Bronchial epithelial cell (primary cell): ENCODE measurements around the gene EFCAB6. TPM values are rescaled to one million over a fixed set of nuclear protein-coding genes. Genes with fewer than 3 reads are reported as not detected.

Experiments used
- DNase-seq: peaks from one replicate; pipeline ENCODE4 v3.0.0-alpha.2; 2010; ENCODE audit warnings: low read depth
- FAIRE-seq: peaks from 2 replicates; lab custom pipeline; 2011; peaks lifted over from hg19 to GRCh38; lab: Jason Lieb, UNC
- H3K27me3 ChIP-seq: 2 replicates; pipeline ENCODE4 v1.5.1; 2011; ENCODE audit warnings: low read length; ENCODE audit not compliant: control insufficient read depth, insufficient read depth
- H3K36me3 ChIP-seq: 2 replicates; pipeline ENCODE4 v1.5.1; 2011; ENCODE audit warnings: low read length; ENCODE audit not compliant: control insufficient read depth, insufficient read depth
- H3K4me3 ChIP-seq: 2 replicates; pipeline ENCODE4 v1.5.1; 2011; ENCODE audit warnings: mild to moderate bottlenecking, low read depth, low read length, control low read depth
- total RNA-seq: library from RNA; depleted of rRNA; stranded (reverse); fragments of >200 nt; gene quantifications from 2 replicates; pipeline ENCODE4 v1.2.1, GENCODE V29; 2014
- TF ChIP-seq, protein P1 (sequence below): IDR thresholded peaks from 2 replicates; pipeline ENCODE4 v1.5.1; 2011; ENCODE audit warnings: mild to moderate bottlenecking, moderate library complexity, low read length, control low read depth, inconsistent platforms; ENCODE audit not compliant: insufficient read depth, severe bottlenecking

EFCAB6 gene
- total RNA-seq, 1 donor from 2014 or later = 0.26 TPM

- FAIRE-seq = no peak
- H3K36me3 ChIP-seq = no peaks in the 10 kb centered on the region
- no peak overlapping the region for H3K4me3 ChIP-seq
- H3K27me3 ChIP-seq = peaks cover 2% of the 10 kb centered on the region
- DNase-seq = no peak
- TF ChIP-seq, protein P1, sequence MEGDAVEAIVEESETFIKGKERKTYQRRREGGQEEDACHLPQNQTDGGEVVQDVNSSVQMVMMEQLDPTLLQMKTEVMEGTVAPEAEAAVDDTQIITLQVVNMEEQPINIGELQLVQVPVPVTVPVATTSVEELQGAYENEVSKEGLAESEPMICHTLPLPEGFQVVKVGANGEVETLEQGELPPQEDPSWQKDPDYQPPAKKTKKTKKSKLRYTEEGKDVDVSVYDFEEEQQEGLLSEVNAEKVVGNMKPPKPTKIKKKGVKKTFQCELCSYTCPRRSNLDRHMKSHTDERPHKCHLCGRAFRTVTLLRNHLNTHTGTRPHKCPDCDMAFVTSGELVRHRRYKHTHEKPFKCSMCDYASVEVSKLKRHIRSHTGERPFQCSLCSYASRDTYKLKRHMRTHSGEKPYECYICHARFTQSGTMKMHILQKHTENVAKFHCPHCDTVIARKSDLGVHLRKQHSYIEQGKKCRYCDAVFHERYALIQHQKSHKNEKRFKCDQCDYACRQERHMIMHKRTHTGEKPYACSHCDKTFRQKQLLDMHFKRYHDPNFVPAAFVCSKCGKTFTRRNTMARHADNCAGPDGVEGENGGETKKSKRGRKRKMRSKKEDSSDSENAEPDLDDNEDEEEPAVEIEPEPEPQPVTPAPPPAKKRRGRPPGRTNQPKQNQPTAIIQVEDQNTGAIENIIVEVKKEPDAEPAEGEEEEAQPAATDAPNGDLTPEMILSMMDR = no peak
These were observed 278.3 kb downstream of the EFCAB6 start for GRCh38 chr22:43533656-43534428.

DNA sequence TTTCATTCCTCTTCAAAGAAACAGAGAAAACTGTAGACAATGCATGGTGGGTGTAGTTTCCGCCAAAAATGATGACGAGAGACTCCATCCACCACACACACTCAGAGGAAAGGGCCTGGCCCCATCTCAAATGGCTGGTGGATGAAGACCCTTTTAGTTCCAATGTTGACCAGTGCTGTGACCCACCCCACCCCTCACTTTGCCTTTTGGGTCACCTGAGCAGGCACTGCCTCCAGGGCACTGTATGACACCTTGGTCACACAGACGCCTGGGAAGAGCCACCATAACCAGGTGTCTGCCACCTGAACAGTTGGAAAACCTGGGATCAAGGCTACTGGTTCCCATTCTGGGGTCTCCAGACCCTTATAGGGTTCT lies 279.0 kb downstream of the EFCAB6 start:
- no peak overlapping the region for H3K4me3 ChIP-seq
- H3K36me3 ChIP-seq = no peaks in the 10 kb centered on the region
- FAIRE-seq (no peak), DNase-seq (no peak)
- TF ChIP-seq, protein P1 = no peak
- H3K27me3 ChIP-seq = no peaks in the 10 kb centered on the region

DNA sequence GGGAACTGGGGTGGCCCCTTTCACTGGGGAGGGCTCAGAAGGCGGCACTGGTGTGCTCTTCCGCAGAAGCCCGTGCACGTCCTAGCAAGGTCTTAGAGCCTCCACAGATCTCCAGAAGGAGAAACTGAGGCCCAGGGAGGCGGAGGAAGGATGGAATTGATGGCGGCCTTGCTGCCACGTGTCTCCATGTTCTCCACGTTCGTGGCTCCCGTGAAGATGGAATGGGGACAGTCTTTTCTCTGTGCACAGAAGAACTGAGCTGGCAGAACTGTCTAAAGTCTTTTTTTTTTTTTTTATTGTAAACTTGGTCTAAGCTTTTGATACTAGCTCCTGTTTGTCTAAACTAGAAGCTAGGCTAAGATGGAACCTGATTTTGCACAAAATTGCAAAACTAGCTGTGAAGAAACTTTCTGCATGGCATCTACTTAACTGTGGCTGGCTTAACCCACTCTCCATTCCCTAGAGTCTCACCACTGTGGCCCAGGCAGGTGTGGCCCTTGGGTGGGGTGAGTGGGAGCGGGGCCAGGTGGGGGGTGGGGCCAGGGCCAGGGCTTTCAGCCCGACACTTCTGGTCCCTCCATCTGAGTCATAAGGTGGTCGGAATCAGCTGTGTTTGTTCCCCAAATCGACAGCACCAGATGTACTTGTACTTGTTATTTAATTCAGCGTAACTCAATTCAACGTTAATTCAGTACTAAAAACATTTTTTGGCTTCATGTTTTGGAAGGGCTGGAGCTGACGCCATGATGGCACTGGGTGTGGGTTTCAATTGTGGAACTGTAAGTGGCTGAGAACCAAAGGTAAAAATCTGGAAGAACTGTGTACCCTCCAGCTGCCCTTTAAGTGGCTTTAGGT lies 279.6 kb downstream of the EFCAB6 start:
- TF ChIP-seq, protein P1 = no peak
- peak; percentile 47 for FAIRE-seq
- no peaks in the 10 kb centered on the region for H3K36me3 ChIP-seq
- no peak for DNase-seq
- no peak overlapping the region for H3K4me3 ChIP-seq
- no peaks in the 10 kb centered on the region for H3K27me3 ChIP-seq

GRCh38 chr22:43531651-43532050 lies 280.5 kb downstream of the EFCAB6 start:
- TF ChIP-seq, protein P1 = no peak
- FAIRE-seq (peak; percentile 75), DNase-seq (no peak)
- Histone ChIP-seq H3K4me3 (no peak overlapping the region), H3K36me3 (no peaks in the 10 kb centered on the region), H3K27me3 (no peaks in the 10 kb centered on the region)

- no peaks in the 10 kb centered on the region for H3K36me3 ChIP-seq
- no peak overlapping the region for H3K4me3 ChIP-seq
- FAIRE-seq (no peak), DNase-seq (peak; percentile 71)
- H3K27me3 ChIP-seq = no peaks in the 10 kb centered on the region
- TF ChIP-seq, protein P1 = no peak
These were observed 281.5 kb downstream of the EFCAB6 start for GRCh38 chr22:43530349-43531201.
